ACC112 (cell line): ENCODE measurements around the gene ARPC1A.
A peak's percentile ranks its signal among the peaks of the same experiment; 100 is the strongest.
"Not testable (repeated sequence)": the region's sequence is repeated elsewhere in the genome, so short reads cannot be mapped to it uniquely, and the experiment has no call there.

ENCODE experiments used
- H2AFZ ChIP-seq: fragments of 200-600 bp; sonication (generic); one replicate; pipeline ENCODE4 v1.6.0; 2017; ENCODE audit warnings: antibody characterized with exemption, low read length; ENCODE audit not compliant: unreplicated experiment
- H3K27ac ChIP-seq: fragments of 200-600 bp; sonication (generic); 2 replicates; pipeline ENCODE4 v1.5.1; 2014; ENCODE audit warnings: low read depth, mild to moderate bottlenecking, antibody characterized with exemption, low read length, moderate library complexity
- H3K27me3 ChIP-seq: fragments of 200-600 bp; sonication (generic); 2 replicates; pipeline ENCODE4 v1.6.1; 2014; ENCODE audit warnings: mild to moderate bottlenecking, antibody characterized with exemption, low read length, moderate library complexity, mixed read lengths; ENCODE audit not compliant: insufficient read depth
- H3K36me3 ChIP-seq: fragments of 200-600 bp; sonication (generic); 2 replicates; pipeline ENCODE4 v1.6.1; 2016; ENCODE audit warnings: mild to moderate bottlenecking, antibody characterized with exemption, low read length, moderate library complexity, mixed read lengths; ENCODE audit not compliant: insufficient read depth
- H3K4me1 ChIP-seq: fragments of 200-600 bp; sonication (generic); one replicate; pipeline ENCODE4 v1.6.1; 2016; ENCODE audit warnings: low read length, mixed read lengths; ENCODE audit not compliant: insufficient read depth, unreplicated experiment, control insufficient read depth
- H3K4me3 ChIP-seq: fragments of 200-600 bp; sonication (generic); 2 replicates; pipeline ENCODE4 v1.5.1; 2014; ENCODE audit warnings: mild to moderate bottlenecking, low read depth, low read length
- H3K79me2 ChIP-seq: fragments of 200-600 bp; sonication (generic); one replicate; pipeline ENCODE4 v1.6.0; 2016; ENCODE audit warnings: low read length; ENCODE audit not compliant: control insufficient read depth, unreplicated experiment, insufficient read depth

ARPC1A gene

DNA sequence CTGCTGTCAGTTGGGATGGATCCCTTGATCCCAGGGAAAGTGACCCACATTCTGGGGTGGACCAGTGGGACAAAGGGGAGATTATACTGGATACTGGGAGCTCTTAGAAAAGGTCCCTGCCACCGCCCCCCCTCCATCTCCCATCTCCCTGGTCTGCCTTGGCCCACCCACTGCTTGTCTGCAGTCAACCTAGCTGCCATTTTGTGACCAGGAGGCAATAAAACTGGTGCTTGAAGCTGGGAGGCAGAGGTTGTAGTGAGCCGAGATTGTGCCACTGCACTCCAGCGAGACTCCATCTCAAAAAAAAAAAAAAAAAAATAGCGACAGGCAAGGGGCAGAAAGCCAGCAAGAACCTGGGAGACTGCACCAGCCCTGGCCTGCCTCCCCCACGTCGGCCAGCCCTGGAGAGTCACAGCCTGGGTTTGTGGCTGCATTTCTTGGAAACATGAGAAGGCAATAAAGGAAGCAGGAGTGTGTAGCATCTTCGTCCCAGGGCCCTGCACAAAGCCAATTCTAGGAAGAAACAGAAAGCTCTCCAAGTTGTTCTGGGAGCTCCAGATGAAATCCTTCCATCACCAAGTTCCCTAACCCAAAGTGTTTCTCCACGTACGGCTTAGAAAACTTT is 44.2 kb downstream of the ARPC1A start:
- H2AFZ ChIP-seq, result no peak overlapping the region
- H3K27ac ChIP-seq, result no peak overlapping the region
- H3K4me3 ChIP-seq, result no peak overlapping the region
- peaks cover 7% of the 10 kb centered on the region for H3K36me3 ChIP-seq
- no peaks in the 10 kb centered on the region for H3K27me3 ChIP-seq
- no peaks in the 10 kb centered on the region for H3K4me1 ChIP-seq
- H3K79me2 ChIP-seq, result no peaks in the 10 kb centered on the region

GRCh38 chr7:99371376-99371920 is 45.8 kb downstream of the ARPC1A start:
- Histone ChIP-seq H3K27ac (no peak overlapping the region), H2AFZ (no peak overlapping the region), H3K4me1 (no peaks in the 10 kb centered on the region), H3K79me2 (peaks cover 15% of the 10 kb centered on the region), H3K4me3 (no peak overlapping the region), H3K27me3 (no peaks in the 10 kb centered on the region), H3K36me3 (no peaks in the 10 kb centered on the region)

GRCh38 chr7:99372275-99373090 is 46.8 kb downstream of the ARPC1A start:
- Histone ChIP-seq H3K36me3 (no peaks in the 10 kb centered on the region), H3K4me1 (no peaks in the 10 kb centered on the region), H3K27me3 (no peaks in the 10 kb centered on the region), H3K79me2 (peaks cover 25% of the 10 kb centered on the region), H3K4me3 (no peak overlapping the region), H3K27ac (no peak overlapping the region), H2AFZ (no peak overlapping the region)

DNA sequence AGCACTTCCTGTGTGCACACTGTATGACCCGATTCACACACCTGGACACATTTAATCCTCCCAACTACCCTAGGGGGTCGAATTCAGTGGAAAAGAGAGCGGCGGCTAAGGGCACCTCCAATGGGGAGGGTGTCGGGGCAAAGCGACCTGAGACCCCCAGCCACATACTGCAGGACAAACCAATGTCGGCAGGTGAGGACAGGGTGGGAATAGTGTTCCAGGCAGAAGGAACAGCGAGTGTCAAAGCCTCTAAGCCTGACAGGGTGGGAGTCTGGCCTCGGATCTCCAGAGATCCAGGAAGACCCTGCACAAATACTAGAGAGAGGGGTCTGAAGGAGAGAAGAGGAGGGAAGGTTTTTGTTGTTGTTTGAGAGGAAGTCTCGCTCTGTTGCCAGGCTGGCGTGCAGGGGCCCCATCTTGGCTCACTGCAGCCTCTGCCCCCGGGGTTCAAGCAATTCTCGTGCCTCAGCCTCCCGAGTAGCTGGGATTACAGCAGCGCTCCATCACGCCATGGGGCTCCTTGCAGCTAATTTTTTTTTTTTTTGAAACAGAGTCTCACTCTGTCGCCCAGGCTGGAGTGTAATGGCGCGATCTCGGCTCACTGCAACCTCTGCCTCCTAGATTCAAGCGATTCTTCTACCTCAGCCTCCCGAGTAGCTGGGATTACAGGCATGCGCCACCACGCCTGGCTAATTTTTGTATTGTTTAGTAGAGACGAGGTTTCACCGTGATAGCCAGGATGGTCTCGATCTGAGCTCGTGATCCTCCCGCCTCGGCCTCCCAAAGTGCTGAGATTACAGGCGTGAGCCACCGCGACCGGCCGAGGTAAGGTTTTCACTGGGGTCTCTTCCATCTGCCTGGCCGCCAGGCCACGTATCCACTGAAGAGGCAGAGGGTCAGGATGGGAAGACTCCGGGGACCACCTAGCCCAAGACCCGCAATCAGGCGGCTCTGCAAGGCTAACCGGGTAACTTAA is 47.7 kb downstream of the ARPC1A start:
- no peaks in the 10 kb centered on the region for H3K4me1 ChIP-seq
- peaks cover 31% of the 10 kb centered on the region for H3K79me2 ChIP-seq
- no peaks in the 10 kb centered on the region for H3K27me3 ChIP-seq
- H3K36me3 ChIP-seq, result no peaks in the 10 kb centered on the region
- H3K4me3 ChIP-seq, result peak overlapping the region; percentile 99
- no peak overlapping the region for H2AFZ ChIP-seq
- no peak overlapping the region for H3K27ac ChIP-seq

GRCh38 chr7:99374111-99375064 is 48.7 kb downstream of the ARPC1A start, which contains the start of gene ARPC1B:
Gene ARPC1B, plus strand, starts transcription at chr7:99374730. Its CDS starts 10,985 bp downstream, at chr7:99385715.
- Histone ChIP-seq H2AFZ (peak within 1 kb of the TSS; percentile 99), H3K4me3 (peak within 1 kb of the TSS; percentile 99), H3K27ac (peak within 1 kb of the TSS; percentile 60), H3K36me3 (no peaks in the 10 kb centered on the region), H3K27me3 (no peaks in the 10 kb centered on the region), H3K79me2 (peaks cover 31% of the 10 kb centered on the region), H3K4me1 (peaks cover 6% of the 10 kb centered on the region)

DNA sequence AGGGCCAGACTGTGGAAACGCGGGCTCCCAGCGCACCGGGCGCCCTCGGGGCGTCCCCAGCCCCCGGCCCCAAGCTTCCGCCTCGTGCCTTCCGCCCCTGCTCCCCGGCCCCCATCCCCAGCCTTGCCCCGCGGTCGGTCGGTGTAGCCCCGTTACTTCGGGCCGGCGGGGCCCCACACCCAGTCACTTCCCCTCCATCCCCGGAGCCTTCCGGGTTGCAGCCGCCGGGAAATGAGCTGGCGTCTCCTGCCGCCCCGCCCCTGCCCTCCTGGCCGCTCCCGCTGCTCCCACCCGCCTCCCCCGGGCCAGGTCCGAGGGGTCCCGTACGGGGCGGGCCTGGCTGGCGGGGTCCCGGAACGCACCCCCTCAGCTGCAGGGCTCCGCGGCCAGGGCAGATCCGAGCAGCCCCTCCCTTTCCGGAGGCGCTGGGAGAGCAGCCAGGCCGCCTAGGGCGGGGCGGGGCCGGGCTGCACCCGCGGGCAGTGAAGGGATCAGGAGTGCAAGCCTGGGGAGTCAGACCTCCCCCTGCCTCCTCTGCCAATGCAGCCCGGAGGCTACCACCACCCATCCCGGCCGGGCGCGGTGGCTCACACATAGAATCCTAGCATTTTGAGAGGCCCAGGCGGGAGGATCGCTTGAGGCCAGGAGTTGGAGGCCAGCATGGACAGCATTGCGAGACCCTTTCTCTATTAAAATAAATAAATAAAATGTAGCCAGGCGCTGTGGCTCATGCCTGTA is 49.5 kb downstream of the ARPC1A start:
- H3K79me2 ChIP-seq, result peaks cover 39% of the 10 kb centered on the region
- no peak overlapping the region for H2AFZ ChIP-seq
- H3K27me3 ChIP-seq, result no peaks in the 10 kb centered on the region
- H3K36me3 ChIP-seq, result no peaks in the 10 kb centered on the region
- peaks cover 14% of the 10 kb centered on the region for H3K4me1 ChIP-seq
- peak overlapping the region; percentile 60 for H3K27ac ChIP-seq
- H3K4me3 ChIP-seq, result peak overlapping the region; percentile 99

GRCh38 chr7:99379043-99379577 is 53.4 kb downstream of the ARPC1A start:
- Histone ChIP-seq H3K79me2 (peaks cover 77% of the 10 kb centered on the region), H3K27me3 (no peaks in the 10 kb centered on the region), H3K4me3 (peak overlapping the region; percentile 54), H3K36me3 (no peaks in the 10 kb centered on the region), H2AFZ (no peak overlapping the region), H3K27ac (peak overlapping the region; percentile 97), H3K4me1 (peaks cover 31% of the 10 kb centered on the region)

- H3K79me2 ChIP-seq, result peaks cover 82% of the 10 kb centered on the region
These were observed 54.0 kb downstream of the ARPC1A start for GRCh38 chr7:99379693-99380031.

More at GRCh38 chr7:99379693-99380031, 54.0 kb downstream of the ARPC1A start:
- H3K27ac ChIP-seq, result peak overlapping the region; percentile 97
- not testable (repeated sequence) for H3K36me3 ChIP-seq, H2AFZ ChIP-seq, H3K27me3 ChIP-seq
- H3K4me3 ChIP-seq, result peak overlapping the region; percentile 54
- peaks cover 31% of the 10 kb centered on the region for H3K4me1 ChIP-seq
